ENCODE results near the gene NIM1K.

DNA sequence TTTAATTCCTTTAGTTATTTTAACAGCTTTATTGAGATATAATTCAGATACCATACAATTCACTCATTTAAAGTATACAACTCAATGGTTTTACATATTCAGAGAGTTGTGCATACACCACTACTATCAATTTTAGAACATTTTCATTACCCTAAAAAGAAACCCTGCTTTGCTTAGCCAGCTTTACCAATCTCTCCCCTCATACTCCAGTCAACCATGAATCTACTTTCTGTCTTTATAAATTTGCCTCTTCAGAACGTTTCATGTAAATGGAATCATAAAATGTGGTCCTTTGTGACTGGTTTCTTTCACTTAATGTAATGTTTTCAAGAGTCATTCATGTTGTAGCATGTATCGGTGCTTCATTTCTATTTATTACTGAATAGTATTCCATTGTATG lies 24.9 kb downstream of the NIM1K start:
- TF ChIP-seq, protein P1, sequence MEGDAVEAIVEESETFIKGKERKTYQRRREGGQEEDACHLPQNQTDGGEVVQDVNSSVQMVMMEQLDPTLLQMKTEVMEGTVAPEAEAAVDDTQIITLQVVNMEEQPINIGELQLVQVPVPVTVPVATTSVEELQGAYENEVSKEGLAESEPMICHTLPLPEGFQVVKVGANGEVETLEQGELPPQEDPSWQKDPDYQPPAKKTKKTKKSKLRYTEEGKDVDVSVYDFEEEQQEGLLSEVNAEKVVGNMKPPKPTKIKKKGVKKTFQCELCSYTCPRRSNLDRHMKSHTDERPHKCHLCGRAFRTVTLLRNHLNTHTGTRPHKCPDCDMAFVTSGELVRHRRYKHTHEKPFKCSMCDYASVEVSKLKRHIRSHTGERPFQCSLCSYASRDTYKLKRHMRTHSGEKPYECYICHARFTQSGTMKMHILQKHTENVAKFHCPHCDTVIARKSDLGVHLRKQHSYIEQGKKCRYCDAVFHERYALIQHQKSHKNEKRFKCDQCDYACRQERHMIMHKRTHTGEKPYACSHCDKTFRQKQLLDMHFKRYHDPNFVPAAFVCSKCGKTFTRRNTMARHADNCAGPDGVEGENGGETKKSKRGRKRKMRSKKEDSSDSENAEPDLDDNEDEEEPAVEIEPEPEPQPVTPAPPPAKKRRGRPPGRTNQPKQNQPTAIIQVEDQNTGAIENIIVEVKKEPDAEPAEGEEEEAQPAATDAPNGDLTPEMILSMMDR (IDR thresholded peaks at IDR 0.05), result no peak
- TF ChIP-seq POLR2A (IDR thresholded peaks at IDR 0.05), result no peak

Data from Peyer's patch (tissue), 4 donors.